GM20000 (cell line): ENCODE measurements around the gene NFX1.
"Not testable (repeated sequence)": the region's sequence is repeated elsewhere in the genome, so short reads cannot be mapped to it uniquely, and the experiment has no call there.

Experiments
- DNase-seq: peaks from one replicate; pipeline ENCODE4 v3.0.0; 2012; ENCODE audit warnings: low spot score
- TF ChIP-seq, protein P1 (sequence below): IDR thresholded peaks from 2 replicates; pipeline ENCODE4 v1.5.1; 2012; ENCODE audit warnings: mild to moderate bottlenecking, control low read depth; ENCODE audit errors: extremely low read depth, missing control alignments

NFX1 gene

DNA sequence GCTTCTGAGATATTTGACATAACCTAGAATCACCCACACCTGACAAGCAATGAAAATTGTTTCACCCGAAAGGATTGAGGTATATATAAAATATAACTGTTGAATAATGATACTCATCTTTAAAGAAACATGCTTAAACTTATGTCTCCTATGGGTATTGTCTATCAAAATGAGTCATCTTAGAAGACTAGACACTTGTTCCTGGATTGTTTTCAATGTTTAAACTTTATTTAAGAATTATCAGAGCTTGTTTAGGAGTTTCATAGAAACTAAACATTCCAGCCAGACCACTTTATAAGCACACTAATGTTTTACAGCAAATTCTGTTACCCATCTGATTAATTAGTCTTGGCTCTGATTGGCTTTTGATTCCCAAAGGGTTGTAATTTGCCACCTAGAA, 19.6 kb downstream of the NFX1 start:
- TF ChIP-seq, protein P1, sequence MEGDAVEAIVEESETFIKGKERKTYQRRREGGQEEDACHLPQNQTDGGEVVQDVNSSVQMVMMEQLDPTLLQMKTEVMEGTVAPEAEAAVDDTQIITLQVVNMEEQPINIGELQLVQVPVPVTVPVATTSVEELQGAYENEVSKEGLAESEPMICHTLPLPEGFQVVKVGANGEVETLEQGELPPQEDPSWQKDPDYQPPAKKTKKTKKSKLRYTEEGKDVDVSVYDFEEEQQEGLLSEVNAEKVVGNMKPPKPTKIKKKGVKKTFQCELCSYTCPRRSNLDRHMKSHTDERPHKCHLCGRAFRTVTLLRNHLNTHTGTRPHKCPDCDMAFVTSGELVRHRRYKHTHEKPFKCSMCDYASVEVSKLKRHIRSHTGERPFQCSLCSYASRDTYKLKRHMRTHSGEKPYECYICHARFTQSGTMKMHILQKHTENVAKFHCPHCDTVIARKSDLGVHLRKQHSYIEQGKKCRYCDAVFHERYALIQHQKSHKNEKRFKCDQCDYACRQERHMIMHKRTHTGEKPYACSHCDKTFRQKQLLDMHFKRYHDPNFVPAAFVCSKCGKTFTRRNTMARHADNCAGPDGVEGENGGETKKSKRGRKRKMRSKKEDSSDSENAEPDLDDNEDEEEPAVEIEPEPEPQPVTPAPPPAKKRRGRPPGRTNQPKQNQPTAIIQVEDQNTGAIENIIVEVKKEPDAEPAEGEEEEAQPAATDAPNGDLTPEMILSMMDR: no peak
- DNase-seq: no peak

DNA sequence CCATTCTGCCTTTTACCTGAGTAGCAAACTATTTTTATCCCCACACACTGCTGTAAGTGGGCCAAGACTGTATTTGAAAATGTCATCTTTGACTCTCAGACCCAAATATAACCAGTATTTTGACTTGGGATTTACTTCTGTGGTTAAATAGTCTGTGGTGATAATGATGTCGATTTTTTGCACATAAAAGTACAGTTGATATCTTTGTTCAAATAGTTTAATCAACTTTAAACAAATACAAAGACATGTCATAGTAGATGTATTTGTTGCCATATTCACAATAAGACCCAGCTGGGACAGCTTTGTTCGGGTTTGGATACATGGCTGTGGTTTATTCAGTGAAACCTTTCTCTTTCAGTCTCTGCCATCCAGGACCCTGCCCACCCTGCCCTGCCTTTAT, 20.4 kb downstream of the NFX1 start:
- TF ChIP-seq, protein P1: no peak

DNA sequence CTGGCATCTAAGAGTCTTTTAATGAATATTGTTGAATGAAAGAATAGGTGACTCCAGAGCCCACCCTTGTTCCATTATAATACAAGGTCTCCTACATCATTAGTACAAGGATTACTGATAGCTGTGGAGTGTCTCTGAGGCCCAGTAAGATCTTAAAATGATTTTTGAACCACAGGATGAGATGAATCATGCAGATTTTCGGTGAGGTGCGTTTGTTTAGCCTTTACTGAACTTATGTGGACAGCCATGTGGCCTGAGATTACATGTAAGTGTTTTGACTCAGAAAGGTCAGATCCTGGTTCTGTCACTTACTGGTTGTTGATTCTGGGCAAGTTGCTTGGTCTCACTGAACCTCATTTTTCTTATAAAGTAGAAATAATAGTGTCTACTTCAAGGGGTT, 21.6 kb downstream of the NFX1 start:
- no peak for DNase-seq
- TF ChIP-seq, protein P1: no peak

More for the DNA sequence above, 20.4 kb downstream of the NFX1 start:
- no peak for DNase-seq

DNA sequence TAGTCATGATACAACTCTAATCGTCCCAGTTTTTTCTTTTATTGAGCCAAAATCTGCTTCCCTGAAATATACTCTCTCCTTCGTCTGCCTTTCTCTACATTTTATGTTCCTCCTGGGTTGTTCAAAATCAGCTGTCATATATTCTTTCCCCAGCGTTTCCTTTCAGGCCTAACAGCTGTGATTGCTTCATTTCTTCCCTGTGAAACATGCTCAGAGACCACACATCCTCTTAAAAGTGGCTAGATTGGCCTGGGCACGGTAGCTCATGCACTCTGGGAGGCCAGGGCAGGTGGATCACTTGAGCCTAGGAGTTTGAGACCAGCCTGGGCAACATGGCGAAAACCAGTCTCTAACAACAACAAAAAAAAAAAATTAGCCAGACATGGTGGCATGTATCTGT, 25.1 kb downstream of the NFX1 start:
- TF ChIP-seq, protein P1: no peak
- no peak for DNase-seq

DNA sequence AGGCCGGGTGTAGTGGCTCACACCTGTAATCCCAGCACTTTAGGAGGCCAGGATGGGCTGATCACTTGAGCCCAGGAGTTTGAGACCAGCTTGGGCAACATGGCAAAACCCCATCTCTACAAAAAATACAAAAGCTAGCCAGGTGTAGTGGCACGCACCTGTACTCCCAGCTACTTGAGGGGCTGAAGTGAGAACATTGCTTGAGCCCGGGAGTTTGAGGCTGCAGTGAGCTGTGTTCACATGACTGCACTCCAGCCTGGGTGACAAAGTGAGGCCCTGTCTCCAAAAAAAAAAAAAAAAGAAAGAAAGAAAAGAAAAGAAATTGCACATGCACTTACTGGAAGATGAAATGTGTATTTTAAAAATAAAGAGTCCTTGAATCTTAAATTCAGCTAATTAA, 26.8 kb downstream of the NFX1 start:
- not testable (repeated sequence) for DNase-seq

DNA sequence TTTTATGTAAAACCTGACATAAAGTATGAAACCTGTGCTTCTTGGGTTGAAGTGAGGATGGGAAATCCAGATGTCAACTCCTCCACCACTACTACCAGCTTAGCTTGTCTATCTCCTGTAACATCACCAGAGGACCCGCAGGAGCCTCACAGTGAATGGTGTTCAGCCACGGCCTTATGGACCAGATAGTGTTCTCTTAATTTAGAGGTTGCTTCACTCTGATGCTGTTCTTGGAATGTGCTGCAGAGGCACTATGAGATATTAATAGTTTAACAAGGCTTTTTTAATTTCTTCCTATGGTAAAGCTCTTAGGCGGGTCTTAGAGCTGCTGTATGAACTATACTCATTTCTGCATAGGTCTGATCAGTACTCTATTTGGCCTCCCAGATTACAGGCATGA, 27.9 kb downstream of the NFX1 start:
- no peak for DNase-seq
- TF ChIP-seq, protein P1: no peak

DNA sequence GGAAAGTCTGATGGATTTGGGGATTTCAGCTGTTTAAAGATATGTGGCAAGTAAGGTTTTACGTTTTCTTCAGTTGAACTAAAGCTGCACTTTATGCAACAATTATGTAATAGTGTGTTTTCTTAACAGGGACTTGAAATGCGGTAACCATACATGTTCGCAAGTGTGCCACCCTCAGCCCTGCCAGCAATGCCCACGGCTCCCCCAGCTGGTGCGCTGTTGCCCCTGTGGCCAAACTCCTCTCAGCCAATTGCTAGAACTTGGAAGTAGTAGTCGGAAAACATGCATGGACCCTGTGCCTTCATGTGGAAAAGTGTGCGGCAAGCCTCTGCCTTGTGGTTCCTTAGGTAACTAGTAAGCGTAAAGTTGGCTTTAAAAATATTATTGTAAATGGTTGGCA, 28.5 kb downstream of the NFX1 start:
- DNase-seq: no peak
- TF ChIP-seq, protein P1: no peak

DNA sequence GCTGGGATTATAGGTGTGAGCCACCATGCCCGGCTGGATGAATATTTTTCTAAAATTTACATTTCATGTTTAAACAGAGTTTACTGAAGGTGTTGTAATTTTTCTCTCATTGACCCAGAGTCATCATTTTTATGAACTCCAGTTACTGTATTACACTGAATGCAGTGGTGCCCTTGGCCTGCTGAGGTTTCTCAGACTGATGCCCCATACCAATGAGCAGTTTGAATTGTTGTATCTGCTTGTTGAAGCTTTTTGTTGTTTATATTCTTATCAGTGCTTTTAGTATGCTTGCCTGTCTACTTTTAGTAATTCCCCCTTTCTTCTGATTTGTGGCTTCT, 29.9 kb downstream of the NFX1 start:
- DNase-seq: no peak

More for the DNA sequence above, 29.9 kb downstream of the NFX1 start:
- TF ChIP-seq, protein P1: no peak
